Lower leg skin (tissue), 3 donors: Measurements from ENCODE around the gene ADAM19.

Source experiments
- POLR2A ChIP-seq, 2 donors: fragments of 450-650 bp; IDR thresholded peaks; one replicate each; pipeline ENCODE4 v1.6.1; 2016 to 2017; ENCODE audit warnings: antibody characterized with exemption in 2 of 2, mild to moderate bottlenecking in 1 of 2, moderate library complexity in 1 of 2
- TF ChIP-seq, protein P1 (sequence below), 3 donors: fragments of 450-650 bp; IDR thresholded peaks; one replicate each; pipeline ENCODE4 v1.5.1; 2016; ENCODE audit warnings: antibody characterized with exemption in 3 of 3, mild to moderate bottlenecking in 3 of 3, moderate library complexity in 2 of 3

- TF ChIP-seq, protein P1, sequence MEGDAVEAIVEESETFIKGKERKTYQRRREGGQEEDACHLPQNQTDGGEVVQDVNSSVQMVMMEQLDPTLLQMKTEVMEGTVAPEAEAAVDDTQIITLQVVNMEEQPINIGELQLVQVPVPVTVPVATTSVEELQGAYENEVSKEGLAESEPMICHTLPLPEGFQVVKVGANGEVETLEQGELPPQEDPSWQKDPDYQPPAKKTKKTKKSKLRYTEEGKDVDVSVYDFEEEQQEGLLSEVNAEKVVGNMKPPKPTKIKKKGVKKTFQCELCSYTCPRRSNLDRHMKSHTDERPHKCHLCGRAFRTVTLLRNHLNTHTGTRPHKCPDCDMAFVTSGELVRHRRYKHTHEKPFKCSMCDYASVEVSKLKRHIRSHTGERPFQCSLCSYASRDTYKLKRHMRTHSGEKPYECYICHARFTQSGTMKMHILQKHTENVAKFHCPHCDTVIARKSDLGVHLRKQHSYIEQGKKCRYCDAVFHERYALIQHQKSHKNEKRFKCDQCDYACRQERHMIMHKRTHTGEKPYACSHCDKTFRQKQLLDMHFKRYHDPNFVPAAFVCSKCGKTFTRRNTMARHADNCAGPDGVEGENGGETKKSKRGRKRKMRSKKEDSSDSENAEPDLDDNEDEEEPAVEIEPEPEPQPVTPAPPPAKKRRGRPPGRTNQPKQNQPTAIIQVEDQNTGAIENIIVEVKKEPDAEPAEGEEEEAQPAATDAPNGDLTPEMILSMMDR (IDR thresholded peaks at IDR 0.05) = no peak
- no peak for TF ChIP-seq POLR2A (IDR thresholded peaks at IDR 0.05)
Measured at GRCh38 chr5:157473383-157474320, 101.9 kb downstream of the ADAM19 start.
